Endothelial cell (in vitro differentiated cells): ENCODE measurements around the gene ADCY7. TPM values are rescaled to one million over a fixed set of nuclear protein-coding genes. Genes with fewer than 3 reads are reported as not detected.

Experiments used
- DNase-seq: peaks from one replicate; pipeline ENCODE4 v3.0.0; 2021; ENCODE audit warnings: low spot score
- H3K27ac Mint-ChIP-seq: one replicate; pipeline ENCODE4 v1.8.0; 2021; ENCODE audit warnings: mixed read lengths, inconsistent platforms; ENCODE audit not compliant: unreplicated experiment
- H3K27me3 Mint-ChIP-seq: one replicate; pipeline ENCODE4 v1.8.0; 2021; ENCODE audit warnings: mild to moderate bottlenecking, moderate library complexity, mixed read lengths, inconsistent platforms; ENCODE audit not compliant: unreplicated experiment
- H3K36me3 Mint-ChIP-seq: one replicate; pipeline ENCODE4 v1.8.0; 2021; ENCODE audit warnings: mild to moderate bottlenecking, low read depth, mixed read lengths, inconsistent platforms; ENCODE audit not compliant: unreplicated experiment
- H3K4me1 Mint-ChIP-seq: one replicate; pipeline ENCODE4 v1.8.0; 2021; ENCODE audit warnings: mild to moderate bottlenecking, mixed read lengths, inconsistent platforms; ENCODE audit not compliant: unreplicated experiment
- H3K4me3 Mint-ChIP-seq: one replicate; pipeline ENCODE4 v1.8.0; 2021; ENCODE audit warnings: mild to moderate bottlenecking, mixed read lengths, inconsistent platforms; ENCODE audit not compliant: unreplicated experiment
- H3K9me3 Mint-ChIP-seq: one replicate; pipeline ENCODE4 v1.8.0; 2021; ENCODE audit warnings: mixed read lengths, inconsistent platforms; ENCODE audit not compliant: unreplicated experiment
- CTCF ChIP-seq: fragments of 200-600 bp; sonication (generic); IDR thresholded peaks from one replicate; pipeline ENCODE4 v1.5.0; 2021; ENCODE audit warnings: antibody characterized with exemption; ENCODE audit not compliant: unreplicated experiment
- total RNA-seq: library from RNA; stranded (reverse); fragmentation: NEBNext Ultra II Directional; extraction: Animal tissue kit (Norgen Biotek cat#: 25700); gene quantifications from one replicate; pipeline ENCODE4 v1.2.1, GENCODE V29; 2021; ENCODE audit not compliant: unreplicated experiment

Gene ADCY7
- total RNA-seq, 1 donor from 2014 or later, result 3.2 TPM

- Mint-ChIP-seq H3K4me3 (no peak overlapping the region), H3K9me3 (no peaks in the 10 kb centered on the region), H3K4me1 (peaks cover 12% of the 10 kb centered on the region), H3K27ac (no peak overlapping the region), H3K27me3 (no peaks in the 10 kb centered on the region), H3K36me3 (peaks cover 3% of the 10 kb centered on the region)
- TF ChIP-seq CTCF, result no peak
- no peak for DNase-seq
Measured at GRCh38 chr16:50271148-50272041, 5.0 kb downstream of the ADCY7 start.

GRCh38 chr16:50272111-50272571 lies 5.8 kb downstream of the ADCY7 start:
- no peak for DNase-seq
- TF ChIP-seq CTCF, result no peak

GRCh38 chr16:50272687-50273381 lies 6.5 kb downstream of the ADCY7 start:
- TF ChIP-seq CTCF, result no peak
- no peak for DNase-seq
- Mint-ChIP-seq H3K9me3 (no peaks in the 10 kb centered on the region), H3K27me3 (no peaks in the 10 kb centered on the region), H3K27ac (no peak overlapping the region), H3K4me3 (no peak overlapping the region), H3K36me3 (peaks cover 3% of the 10 kb centered on the region), H3K4me1 (peaks cover under 1% of the 10 kb centered on the region)

More at GRCh38 chr16:50272111-50272571, 5.8 kb downstream of the ADCY7 start:
- Mint-ChIP-seq H3K27me3 (no peaks in the 10 kb centered on the region), H3K36me3 (peaks cover 3% of the 10 kb centered on the region), H3K9me3 (no peaks in the 10 kb centered on the region), H3K4me3 (no peak overlapping the region), H3K4me1 (peaks cover 7% of the 10 kb centered on the region), H3K27ac (no peak overlapping the region)

- Mint-ChIP-seq H3K36me3 (peaks cover 3% of the 10 kb centered on the region), H3K27ac (no peak overlapping the region), H3K4me3 (no peak overlapping the region), H3K4me1 (no peaks in the 10 kb centered on the region), H3K9me3 (no peaks in the 10 kb centered on the region), H3K27me3 (no peaks in the 10 kb centered on the region)
- DNase-seq, result no peak
- TF ChIP-seq CTCF, result no peak
Measured at GRCh38 chr16:50273382-50273690, 7.0 kb downstream of the ADCY7 start.

- Mint-ChIP-seq H3K27me3 (no peaks in the 10 kb centered on the region), H3K4me3 (no peak overlapping the region), H3K4me1 (no peaks in the 10 kb centered on the region), H3K36me3 (peaks cover 3% of the 10 kb centered on the region), H3K27ac (no peak overlapping the region), H3K9me3 (no peaks in the 10 kb centered on the region)
- no peak for DNase-seq
- TF ChIP-seq CTCF, result no peak
Measured at GRCh38 chr16:50273888-50274325, 7.6 kb downstream of the ADCY7 start.
